Measurements from ENCODE around the gene ARHGEF5.

DNA sequence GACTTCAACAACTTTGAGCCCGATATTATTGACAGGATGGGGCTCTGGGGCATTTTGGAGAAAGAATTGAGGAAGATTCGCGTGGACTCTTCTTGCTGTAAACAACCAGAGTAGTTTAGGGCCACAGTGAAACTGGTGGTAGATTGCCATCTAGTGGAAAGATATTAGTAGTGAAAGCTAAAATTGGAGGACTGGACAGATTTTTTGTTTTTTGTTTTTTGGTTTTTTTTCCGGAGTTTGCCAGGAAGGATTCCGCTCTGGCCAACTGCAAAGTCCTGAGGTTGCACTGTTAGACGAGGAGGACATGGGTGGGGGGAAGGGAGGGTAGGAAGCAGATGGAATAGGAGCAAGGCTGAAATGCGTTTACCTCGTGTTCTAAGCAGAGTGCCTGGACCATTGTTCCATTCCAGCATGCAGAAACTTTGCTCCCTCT lies 36.6 kb downstream of the ARHGEF5 start:
- TF ChIP-seq POLR2A (IDR thresholded peaks at IDR 0.05; ENCODE audit: low read depth, low read length): no peak
- no peak for TF ChIP-seq SPI1 (IDR thresholded peaks at IDR 0.05; ENCODE audit: low read depth, low read length)
- TF ChIP-seq TAF1 (IDR thresholded peaks at IDR 0.05; ENCODE audit: low read depth, low read length): no peak
- no peak for TF ChIP-seq POLR2AphosphoS5 (IDR thresholded peaks at IDR 0.05; ENCODE audit: low read depth, low read length)

Measured in GM12891 (cell line).